Sigmoid colon (tissue), 4 donors: ENCODE results near the gene ALAS2.

Source experiments
- CTCF ChIP-seq, 4 experiments: fragments of 450-650 bp in 3 of 4; fragments of 200-600 bp in 1 of 4; IDR thresholded peaks; one replicate each; pipeline ENCODE4 v1.5.1; 2016 to 2019; ENCODE audit warnings: antibody characterized with exemption in 4 of 4, mild to moderate bottlenecking in 3 of 4, moderate library complexity in 2 of 4
- POLR2A ChIP-seq, 2 donors: fragments of 450-650 bp; IDR thresholded peaks; one replicate each; pipeline ENCODE4 v1.6.1; 2016; ENCODE audit warnings: antibody characterized with exemption in 2 of 2, mild to moderate bottlenecking in 2 of 2, moderate library complexity in 2 of 2
- POLR2AphosphoS5 ChIP-seq, 4 donors: sonication (generic); formaldehyde crosslinking; IDR thresholded peaks; one replicate each; pipeline ENCODE4 v1.6.1; 2017; ENCODE audit warnings: antibody characterized with exemption in 4 of 4

GRCh38 chrX:54999717-55000598 lies 30.8 kb downstream of the ALAS2 start, which contains the start of gene APEX2:
- TF ChIP-seq CTCF (IDR thresholded peaks at IDR 0.05) (no peak), POLR2A (IDR thresholded peaks at IDR 0.05) (peak; percentile 66 to 77), POLR2AphosphoS5 (IDR thresholded peaks at IDR 0.05) (peak; percentile 81 to 89 (median 84))
